Suprapubic skin (tissue), 4 donors: ENCODE results near the gene SOX5. TPM values are rescaled to one million over a fixed set of nuclear protein-coding genes. Genes with fewer than 3 reads are reported as not detected.
A peak's percentile ranks its signal among the peaks of the same experiment; 100 is the strongest.

Experiments
- DNase-seq, 2 donors: peaks; one replicate each; pipeline ENCODE4 v3.0.0-alpha.2; 2019; ENCODE audit warnings: low spot score in 2 of 2
- H3K27ac ChIP-seq: fragments of 200-600 bp; sonication (generic); one replicate; pipeline ENCODE4 v1.5.1; 2019
- H3K27me3 ChIP-seq: fragments of 200-600 bp; sonication (generic); one replicate; pipeline ENCODE4 v1.5.1; 2019
- H3K36me3 ChIP-seq: fragments of 200-600 bp; sonication (generic); one replicate; pipeline ENCODE4 v1.5.1; 2019
- H3K4me1 ChIP-seq: fragments of 200-600 bp; sonication (generic); one replicate; pipeline ENCODE4 v1.5.1; 2019
- H3K4me3 ChIP-seq: fragments of 200-600 bp; sonication (generic); one replicate; pipeline ENCODE4 v1.5.1; 2019; ENCODE audit warnings: mild to moderate bottlenecking
- H3K9me3 ChIP-seq: fragments of 200-600 bp; sonication (generic); one replicate; pipeline ENCODE4 v1.5.1; 2019
- CTCF ChIP-seq, 2 donors: fragments of 200-600 bp in 1 of 2; fragments of 450-650 bp in 1 of 2; sonication (generic) in 1 of 2; IDR thresholded peaks; one replicate each; pipeline ENCODE4 v1.5.1; 2016 to 2019; ENCODE audit warnings: antibody characterized with exemption in 2 of 2, mild to moderate bottlenecking in 1 of 2, moderate library complexity in 1 of 2
- EP300 ChIP-seq: sonication (generic); formaldehyde crosslinking; IDR thresholded peaks from one replicate; pipeline ENCODE4 v1.6.1; 2017; ENCODE audit warnings: antibody characterized with exemption
- POLR2A ChIP-seq, 2 donors: fragments of 450-650 bp; IDR thresholded peaks; one replicate each; pipeline ENCODE4 v1.6.1; 2017; ENCODE audit warnings: antibody characterized with exemption in 2 of 2, mild to moderate bottlenecking in 2 of 2, moderate library complexity in 2 of 2
- POLR2AphosphoS5 ChIP-seq, 3 donors: sonication (generic); formaldehyde crosslinking; IDR thresholded peaks; one replicate each; pipeline ENCODE4 v1.6.1; 2017; ENCODE audit warnings: antibody characterized with exemption in 3 of 3
- WGBS: methylation state at CpG from one replicate; pipeline ENCODE4 v1.1.5; 2018; 5-methylcytosine and 5-hydroxymethylcytosine counted together
- total RNA-seq, 4 donors: library from RNA; depleted of rRNA; stranded (reverse); fragments of >200 nt; gene quantifications; one replicate each; pipeline ENCODE4 v1.1.0, GENCODE V29; 2016

SOX5 gene
- total RNA-seq, result 100 to 1,000 TPM in 1 of 4 donors, 10 to 100 TPM in 3; 19.0 to 110 (median 23.2) TPM

- peak within 1 kb of the TSS; percentile 26 for H3K27ac ChIP-seq
- TF ChIP-seq EP300, result no peak
- no peak for TF ChIP-seq POLR2A (IDR thresholded peaks at IDR 0.05)
- TF ChIP-seq CTCF (IDR thresholded peaks at IDR 0.05), result no peak
- TF ChIP-seq POLR2AphosphoS5 (IDR thresholded peaks at IDR 0.05), result no peak
Measured at GRCh38 chr12:23949348-23950209, at the start of gene SOX5. Gene SOX5, minus strand, starts transcription at chr12:23949670. Its CDS starts 69 bp downstream, at chr12:23949601.

GRCh38 chr12:23987046-23987445 is 37.6 kb upstream of the SOX5 start:
- Histone ChIP-seq H3K36me3 (no peaks in the 10 kb centered on the region), H3K4me3 (no peak overlapping the region), H3K9me3 (no peaks in the 10 kb centered on the region), H3K27me3 (no peaks in the 10 kb centered on the region), H3K4me1 (no peaks in the 10 kb centered on the region), H3K27ac (no peak overlapping the region)
- DNase-seq, result no peak
- 100% methylated on average over 1 of the region's 1 CpG for WGBS
- no peak for TF ChIP-seq CTCF (IDR thresholded peaks at IDR 0.05)

More at GRCh38 chr12:23949348-23950209, at the start of gene SOX5:
- Histone ChIP-seq H3K4me3 (peak within 1 kb of the TSS; percentile 35), H3K36me3 (no peaks in the 10 kb centered on the region), H3K4me1 (peaks cover 11% of the 10 kb centered on the region), H3K27me3 (peaks cover 13% of the 10 kb centered on the region), H3K9me3 (no peaks in the 10 kb centered on the region)
- 24% methylated on average over 13 of the region's 13 CpGs for WGBS
- no peak for DNase-seq

- Histone ChIP-seq H3K4me1 (no peaks in the 10 kb centered on the region), H3K36me3 (no peaks in the 10 kb centered on the region), H3K9me3 (no peaks in the 10 kb centered on the region), H3K27me3 (no peaks in the 10 kb centered on the region), H3K27ac (no peak overlapping the region), H3K4me3 (no peak overlapping the region)
- DNase-seq, result no peak
- 88% methylated on average over 3 of the region's 3 CpGs for WGBS
- TF ChIP-seq POLR2AphosphoS5 (IDR thresholded peaks at IDR 0.05) (no peak), EP300 (no peak), POLR2A (IDR thresholded peaks at IDR 0.05) (no peak), CTCF (IDR thresholded peaks at IDR 0.05) (no peak)
Measured at GRCh38 chr12:23980826-23981225, 31.4 kb upstream of the SOX5 start.

- Histone ChIP-seq H3K27me3 (no peaks in the 10 kb centered on the region), H3K9me3 (no peaks in the 10 kb centered on the region), H3K36me3 (no peaks in the 10 kb centered on the region), H3K4me3 (no peak overlapping the region), H3K27ac (no peak overlapping the region), H3K4me1 (no peaks in the 10 kb centered on the region)
- WGBS, result 84% methylated on average over 9 of the region's 10 CpGs
- no peak for DNase-seq
- TF ChIP-seq POLR2AphosphoS5 (IDR thresholded peaks at IDR 0.05) (no peak), POLR2A (IDR thresholded peaks at IDR 0.05) (no peak), EP300 (no peak), CTCF (IDR thresholded peaks at IDR 0.05) (no peak)
Measured at GRCh38 chr12:23964812-23965211, 15.3 kb upstream of the SOX5 start.

- TF ChIP-seq POLR2A (IDR thresholded peaks at IDR 0.05) (no peak), POLR2AphosphoS5 (IDR thresholded peaks at IDR 0.05) (no peak)
- no peaks in the 10 kb centered on the region for H3K9me3 ChIP-seq
- 85% methylated on average over 1 of the region's 1 CpG for WGBS
- no peak for DNase-seq
- no peak overlapping the region for H3K4me3 ChIP-seq
- H3K27me3 ChIP-seq, result no peaks in the 10 kb centered on the region
- H3K4me1 ChIP-seq, result no peaks in the 10 kb centered on the region
- H3K27ac ChIP-seq, result no peak overlapping the region
- H3K36me3 ChIP-seq, result no peaks in the 10 kb centered on the region
Measured at GRCh38 chr12:23959826-23960225, 10.4 kb upstream of the SOX5 start.
